T-helper 9 cell (primary cell): ENCODE results near the gene PHF21A.
A peak's percentile ranks its signal among the peaks of the same experiment; 100 is the strongest.

Source experiments
- DNase-seq: peaks from one replicate; pipeline ENCODE4 v3.0.0-alpha.2; 2020
- total RNA-seq, 2 donors: gene quantifications; one replicate each; lab custom pipeline; 2026; lab: John Stamatoyannopoulos, UW

The PHF21A gene
- total RNA-seq, result 40.7 to 51.2 reads per million in 2 donors

DNA sequence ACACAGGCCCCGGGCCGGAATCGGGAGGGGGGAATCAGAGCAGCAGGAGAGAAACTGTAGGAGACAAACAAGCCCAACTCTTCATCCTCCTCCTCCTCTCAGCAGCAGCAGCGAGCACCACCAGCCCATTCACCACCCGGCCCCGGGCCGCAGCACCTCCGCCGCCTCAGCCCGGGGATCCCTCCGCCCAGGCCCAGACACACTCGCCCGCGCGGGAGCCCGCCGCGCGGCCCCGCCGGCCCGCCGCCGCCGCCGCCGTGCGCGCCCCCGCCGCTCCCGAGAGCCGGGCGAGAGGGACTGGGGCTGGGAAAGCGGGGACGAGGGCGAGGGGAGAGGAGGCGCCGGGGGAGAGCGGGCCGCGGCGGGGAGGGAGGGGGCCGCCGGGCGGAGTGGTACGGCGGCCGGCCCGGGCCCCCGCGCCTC lies at the start of gene PHF21A:
PHF21A (minus strand) TSS at position 154 of the 423 bp plus-strand sequence. CDS start 37,235 bp downstream, outside the sequence.
- peak; percentile 80 for DNase-seq

GRCh38 chr11:46170797-46171196 lies 49.5 kb upstream of the PHF21A start:
- DNase-seq, result no peak

DNA sequence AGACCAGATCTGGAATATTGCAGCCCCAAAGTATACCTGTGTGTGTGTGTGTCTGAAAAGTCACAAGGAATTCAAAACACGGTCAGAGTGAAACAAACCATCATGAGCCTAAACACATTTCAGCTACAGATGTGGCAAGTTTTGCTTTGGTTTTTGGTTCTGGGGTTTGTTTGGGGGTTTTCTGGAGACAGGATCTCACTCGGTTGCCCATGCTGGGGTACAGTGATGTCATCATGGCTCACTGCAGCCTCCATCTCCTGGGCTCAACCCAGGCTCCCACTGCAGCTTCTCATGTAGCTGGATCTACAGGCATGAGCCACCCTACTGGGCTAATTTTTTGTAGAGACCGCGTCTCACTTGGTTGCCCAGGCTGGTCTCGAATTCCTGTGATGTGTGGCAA lies 41.4 kb upstream of the PHF21A start:
- DNase-seq, result no peak

DNA sequence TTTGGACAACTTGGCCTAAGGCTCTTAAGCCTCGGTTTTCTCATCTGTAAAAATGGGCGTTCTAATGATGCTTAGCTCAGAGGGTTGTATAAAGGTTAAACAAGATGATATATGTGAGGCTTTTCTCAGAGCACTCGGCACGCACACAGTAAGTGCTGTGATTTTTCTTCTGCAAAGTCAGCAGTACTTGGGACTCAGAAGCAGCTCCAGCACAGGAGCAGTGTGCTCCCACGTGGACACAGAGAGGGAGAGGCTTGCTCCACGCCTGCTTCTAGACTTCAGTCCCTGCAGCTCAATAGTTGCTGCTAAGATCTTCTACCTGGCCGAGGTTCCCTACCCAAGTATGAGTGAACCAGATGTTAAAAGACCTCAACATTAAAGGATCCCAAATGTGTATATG lies 39.9 kb upstream of the PHF21A start:
- no peak for DNase-seq

- no peak for DNase-seq
Measured at GRCh38 chr11:46160100-46160499, 38.8 kb upstream of the PHF21A start.

GRCh38 chr11:46159680-46160079 lies 38.4 kb upstream of the PHF21A start:
- no peak for DNase-seq

DNA sequence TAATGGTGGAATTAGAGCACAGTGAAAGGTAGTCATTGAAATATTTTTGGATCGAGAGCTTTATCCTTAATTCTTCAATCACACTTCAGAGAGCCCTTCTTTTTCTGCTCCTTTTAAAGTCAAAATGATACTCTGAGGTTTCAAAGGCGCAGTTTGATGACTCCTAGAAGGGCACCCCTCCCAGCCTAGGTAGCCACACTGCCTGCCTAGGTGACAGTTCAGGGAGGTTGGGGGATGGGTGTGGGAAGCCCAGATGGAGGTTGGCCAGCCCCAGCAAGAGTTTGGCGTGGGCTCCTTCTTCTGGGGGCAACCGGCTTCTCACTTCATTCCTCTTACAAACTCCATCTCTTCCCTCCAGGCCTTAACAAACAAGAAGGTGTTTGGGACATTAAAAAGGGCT lies 28.6 kb upstream of the PHF21A start:
- DNase-seq, result no peak

DNA sequence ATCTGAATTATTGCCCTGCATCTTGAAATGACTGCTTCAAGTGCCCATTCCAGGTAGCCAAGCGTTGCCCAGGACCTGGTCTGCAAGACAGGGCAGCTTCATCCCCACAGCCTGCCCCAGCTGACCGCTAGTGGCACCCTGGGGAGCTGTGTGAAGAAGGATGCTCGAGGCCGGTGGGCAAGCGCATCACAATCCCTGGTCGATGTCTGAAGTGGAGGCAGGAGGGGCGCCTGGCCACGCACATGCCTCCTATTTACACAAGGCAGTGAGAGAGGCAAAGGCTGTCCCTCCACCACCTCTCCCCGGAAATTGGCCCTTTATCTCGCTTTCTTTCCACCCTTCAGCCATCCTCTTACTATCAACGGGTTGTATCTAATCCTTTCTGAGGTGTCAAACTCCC lies 28.1 kb upstream of the PHF21A start:
- no peak for DNase-seq

GRCh38 chr11:46144741-46145140 lies 23.5 kb upstream of the PHF21A start:
- no peak for DNase-seq

GRCh38 chr11:46143049-46143806 lies 22.0 kb upstream of the PHF21A start:
- DNase-seq, result no peak

DNA sequence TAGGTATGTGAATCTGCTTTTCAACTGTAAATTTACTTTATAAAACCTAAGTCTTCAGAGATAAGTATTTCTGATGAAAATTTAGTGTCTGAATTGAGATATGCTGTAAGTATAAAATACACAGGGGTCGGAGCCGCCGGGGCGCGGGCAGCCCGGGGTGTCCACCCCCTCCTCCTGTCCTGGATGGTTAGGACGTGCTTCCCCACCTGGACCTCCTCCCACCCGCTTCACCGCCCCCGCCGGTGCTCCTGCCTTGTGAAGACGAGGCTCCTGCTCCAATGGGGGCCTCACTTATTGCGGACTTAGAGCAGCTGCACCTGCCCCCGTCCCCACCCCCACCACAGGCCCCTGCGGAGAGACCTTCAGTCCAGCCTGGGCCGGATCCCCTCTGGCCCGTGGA lies 21.3 kb upstream of the PHF21A start:
- DNase-seq, result no peak

GRCh38 chr11:46141597-46141996 lies 20.3 kb upstream of the PHF21A start:
- no peak for DNase-seq

GRCh38 chr11:46134540-46134939 lies 13.3 kb upstream of the PHF21A start:
- DNase-seq, result no peak

- DNase-seq, result no peak
Measured at GRCh38 chr11:46134061-46134460, 12.8 kb upstream of the PHF21A start.

- DNase-seq, result no peak
Measured at GRCh38 chr11:46133119-46133518, 11.9 kb upstream of the PHF21A start.

GRCh38 chr11:46130286-46130940 lies 9.2 kb upstream of the PHF21A start:
- no peak for DNase-seq

DNA sequence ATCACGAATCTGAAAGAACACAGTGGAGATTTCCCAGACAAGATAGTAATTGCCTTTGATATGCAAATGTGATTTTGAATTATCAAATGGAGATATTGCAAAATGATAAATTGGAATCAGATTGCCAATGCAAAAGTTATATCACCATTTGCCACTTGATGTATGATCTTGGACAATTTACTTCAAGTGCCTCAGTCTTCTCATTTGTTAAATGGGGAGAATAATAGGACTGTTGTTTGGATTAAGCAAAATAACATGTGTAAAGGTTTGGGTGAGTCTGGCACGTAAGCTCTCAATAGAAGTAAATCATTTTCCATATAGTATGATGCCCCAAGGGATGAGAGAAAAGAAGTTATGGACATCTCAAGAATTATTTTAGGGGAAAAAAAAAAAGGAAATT lies 7.9 kb upstream of the PHF21A start:
- no peak for DNase-seq

GRCh38 chr11:46127150-46127638 lies 5.9 kb upstream of the PHF21A start:
- peak; percentile 20 for DNase-seq

DNA sequence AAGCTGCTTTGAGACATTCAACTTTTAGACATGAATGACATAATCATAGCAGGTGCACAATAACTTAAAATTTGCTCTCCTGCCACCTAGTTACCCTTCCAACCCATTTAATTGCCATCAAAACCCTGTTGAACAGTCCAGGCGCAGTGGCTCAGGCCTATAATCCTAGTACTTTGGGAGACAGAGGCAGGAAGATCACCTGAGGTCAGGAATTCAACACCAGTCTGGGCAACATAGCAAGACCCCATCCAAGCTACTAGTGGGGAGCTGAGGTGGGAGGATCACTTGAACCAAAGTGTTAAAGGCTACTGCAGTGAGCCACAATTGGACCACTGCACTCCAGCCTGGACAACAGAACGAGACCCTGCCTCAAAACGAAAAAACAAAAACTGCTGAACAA lies 4.0 kb upstream of the PHF21A start:
- DNase-seq, result no peak

DNA sequence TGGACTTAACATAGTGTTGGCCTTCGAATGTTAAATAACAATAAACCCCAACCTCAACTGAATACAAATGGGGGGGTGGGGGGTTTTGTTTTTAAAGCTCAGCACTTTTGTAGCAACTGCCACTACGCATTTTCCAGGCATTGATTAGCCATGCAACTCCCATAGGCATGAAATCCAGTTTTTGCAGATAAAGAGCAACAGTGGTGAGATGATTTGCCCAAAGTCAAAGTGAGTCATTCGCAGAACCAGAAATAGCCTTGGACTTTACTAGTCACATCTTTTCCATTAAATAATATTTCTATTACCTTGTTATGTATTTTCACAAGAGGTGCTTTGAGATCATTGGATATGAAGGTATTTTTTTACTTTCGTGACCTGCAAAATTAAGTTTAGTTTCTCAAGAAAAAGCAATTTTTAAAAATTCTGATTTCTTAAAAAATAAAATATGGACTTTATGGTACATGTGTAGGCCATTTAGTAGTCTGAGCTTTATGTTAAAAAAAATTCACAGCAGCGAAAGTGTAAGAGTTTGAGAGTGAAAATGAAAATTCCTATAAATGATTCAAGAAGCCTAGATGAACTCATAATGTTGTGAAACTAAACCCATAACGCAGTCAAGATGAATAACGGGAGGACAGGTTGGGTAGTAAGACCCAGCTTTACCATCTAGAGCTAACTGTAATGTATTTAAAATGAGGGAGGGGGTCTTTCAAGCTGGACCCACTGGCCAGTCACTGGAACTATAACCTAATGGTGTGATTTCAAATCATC lies 1.9 kb upstream of the PHF21A start:
- DNase-seq, result no peak

- peak; percentile 61 for DNase-seq
Measured at GRCh38 chr11:46121724-46122477, 647 bp upstream of the PHF21A start.
